Loucy (cell line): ENCODE results near the gene FAM13A.

Experiments
- H2AFZ ChIP-seq: fragments of 200-600 bp; sonication (generic); 2 replicates; pipeline ENCODE4 v1.6.0; 2016; ENCODE audit warnings: antibody characterized with exemption, mild to moderate bottlenecking, low read length, moderate library complexity
- H3F3A ChIP-seq: fragments of 200-600 bp; 2 replicates; pipeline ENCODE4 v1.6.0; 2016; ENCODE audit warnings: antibody characterized with exemption, low read depth, mild to moderate bottlenecking
- H3K27me3 ChIP-seq: fragments of 200-600 bp; sonication (generic); 2 replicates; pipeline ENCODE4 v1.6.1; 2014; ENCODE audit warnings: low read length, mild to moderate bottlenecking; ENCODE audit not compliant: insufficient read depth, poor library complexity, severe bottlenecking
- H3K36me3 ChIP-seq: fragments of 200-600 bp; sonication (generic); 2 replicates; pipeline ENCODE4 v1.6.1; 2016; ENCODE audit warnings: low read length; ENCODE audit not compliant: insufficient read depth
- H3K4me1 ChIP-seq: fragments of 200-600 bp; sonication (generic); 2 replicates; pipeline ENCODE4 v1.5.1; 2014; ENCODE audit warnings: low read length, mild to moderate bottlenecking; ENCODE audit not compliant: insufficient read depth, poor library complexity, severe bottlenecking
- H3K4me2 ChIP-seq: fragments of 200-600 bp; sonication (generic); 2 replicates; pipeline ENCODE4 v1.6.0; 2014; ENCODE audit warnings: antibody characterized with exemption, low read length, low read depth, mild to moderate bottlenecking; ENCODE audit not compliant: poor library complexity, severe bottlenecking
- H3K4me3 ChIP-seq: fragments of 200-600 bp; sonication (generic); 2 replicates; pipeline ENCODE4 v1.5.1; 2014; ENCODE audit warnings: low read length, mild to moderate bottlenecking, mixed read lengths; ENCODE audit not compliant: poor library complexity, severe bottlenecking
- H3K79me2 ChIP-seq: fragments of 200-600 bp; sonication (generic); 2 replicates; pipeline ENCODE4 v1.6.1; 2014; ENCODE audit warnings: low read length; ENCODE audit not compliant: insufficient read depth
- H3K9ac ChIP-seq: fragments of 200-600 bp; sonication (generic); 2 replicates; pipeline ENCODE4 v1.6.0; 2014; ENCODE audit warnings: mild to moderate bottlenecking, low read depth, low read length, moderate library complexity; ENCODE audit not compliant: poor library complexity, severe bottlenecking
- H3K9me2 ChIP-seq: fragments of 200-600 bp; sonication (generic); replicated peaks from 2 replicates; pipeline ENCODE4 v1.6.1; 2016; ENCODE audit warnings: low read depth, low read length, mixed read lengths
- H3K9me3 ChIP-seq: fragments of 200-600 bp; sonication (generic); 2 replicates; pipeline ENCODE4 v1.6.1; 2014; ENCODE audit warnings: mild to moderate bottlenecking, antibody characterized with exemption, low read length, low read depth; ENCODE audit not compliant: insufficient read depth
- H4K20me1 ChIP-seq: fragments of 200-600 bp; sonication (generic); 2 replicates; pipeline ENCODE4 v1.6.0; 2014; ENCODE audit warnings: antibody characterized with exemption, low read length, mild to moderate bottlenecking; ENCODE audit not compliant: insufficient read depth, poor library complexity, severe bottlenecking
- EZH2phosphoT487 ChIP-seq: fragments of 200-600 bp; IDR thresholded peaks from 2 replicates; pipeline ENCODE4 v1.6.1; 2018; ENCODE audit warnings: antibody characterized with exemption, mild to moderate bottlenecking, moderate library complexity, borderline replicate concordance
- TF ChIP-seq, protein P1 (sequence below): fragments of 200-600 bp; sonication (generic); conservative IDR thresholded peaks from 2 replicates; pipeline ENCODE4 v1.5.1; 2014; ENCODE audit warnings: mild to moderate bottlenecking, antibody characterized with exemption, low read length

The FAM13A gene

DNA sequence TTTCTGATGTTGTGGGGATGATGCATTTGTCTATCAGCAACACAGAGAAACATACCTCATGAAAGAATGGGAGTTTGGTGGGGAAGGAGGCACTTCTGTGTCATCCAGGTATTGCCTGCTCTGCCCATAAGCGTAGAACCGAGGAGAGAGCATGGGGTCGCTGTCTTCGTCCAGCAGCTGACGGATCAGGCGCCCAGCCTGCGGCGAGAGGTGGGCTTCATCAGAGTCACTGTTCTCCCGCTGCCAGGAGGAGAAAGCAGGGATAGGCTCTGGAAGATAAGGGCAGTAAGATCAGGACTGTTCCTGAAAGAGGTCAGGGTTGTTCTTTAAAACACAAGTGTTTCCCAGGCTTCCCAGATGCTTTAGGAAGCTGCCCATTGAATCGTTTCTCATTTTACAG, 306.6 kb downstream of the FAM13A start:
- no peaks in the 10 kb centered on the region for H3K9me2 ChIP-seq
- H3K9ac ChIP-seq, result no peak overlapping the region
- peaks cover 28% of the 10 kb centered on the region; the same call in 1 of the 2 replicates for H3K36me3 ChIP-seq
- no peaks in the 10 kb centered on the region for H3K4me1 ChIP-seq
- H2AFZ ChIP-seq, result no peak overlapping the region
- no peaks in the 10 kb centered on the region for H3K27me3 ChIP-seq
- TF ChIP-seq, protein P1, sequence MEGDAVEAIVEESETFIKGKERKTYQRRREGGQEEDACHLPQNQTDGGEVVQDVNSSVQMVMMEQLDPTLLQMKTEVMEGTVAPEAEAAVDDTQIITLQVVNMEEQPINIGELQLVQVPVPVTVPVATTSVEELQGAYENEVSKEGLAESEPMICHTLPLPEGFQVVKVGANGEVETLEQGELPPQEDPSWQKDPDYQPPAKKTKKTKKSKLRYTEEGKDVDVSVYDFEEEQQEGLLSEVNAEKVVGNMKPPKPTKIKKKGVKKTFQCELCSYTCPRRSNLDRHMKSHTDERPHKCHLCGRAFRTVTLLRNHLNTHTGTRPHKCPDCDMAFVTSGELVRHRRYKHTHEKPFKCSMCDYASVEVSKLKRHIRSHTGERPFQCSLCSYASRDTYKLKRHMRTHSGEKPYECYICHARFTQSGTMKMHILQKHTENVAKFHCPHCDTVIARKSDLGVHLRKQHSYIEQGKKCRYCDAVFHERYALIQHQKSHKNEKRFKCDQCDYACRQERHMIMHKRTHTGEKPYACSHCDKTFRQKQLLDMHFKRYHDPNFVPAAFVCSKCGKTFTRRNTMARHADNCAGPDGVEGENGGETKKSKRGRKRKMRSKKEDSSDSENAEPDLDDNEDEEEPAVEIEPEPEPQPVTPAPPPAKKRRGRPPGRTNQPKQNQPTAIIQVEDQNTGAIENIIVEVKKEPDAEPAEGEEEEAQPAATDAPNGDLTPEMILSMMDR, result no peak
- TF ChIP-seq EZH2phosphoT487, result no peak
- H3K79me2 ChIP-seq, result no peaks in the 10 kb centered on the region
- H3F3A ChIP-seq, result no peaks in the 10 kb centered on the region
- H4K20me1 ChIP-seq, result no peaks in the 10 kb centered on the region
- no peak overlapping the region for H3K4me3 ChIP-seq
- no peak overlapping the region for H3K4me2 ChIP-seq
- no peaks in the 10 kb centered on the region for H3K9me3 ChIP-seq

DNA sequence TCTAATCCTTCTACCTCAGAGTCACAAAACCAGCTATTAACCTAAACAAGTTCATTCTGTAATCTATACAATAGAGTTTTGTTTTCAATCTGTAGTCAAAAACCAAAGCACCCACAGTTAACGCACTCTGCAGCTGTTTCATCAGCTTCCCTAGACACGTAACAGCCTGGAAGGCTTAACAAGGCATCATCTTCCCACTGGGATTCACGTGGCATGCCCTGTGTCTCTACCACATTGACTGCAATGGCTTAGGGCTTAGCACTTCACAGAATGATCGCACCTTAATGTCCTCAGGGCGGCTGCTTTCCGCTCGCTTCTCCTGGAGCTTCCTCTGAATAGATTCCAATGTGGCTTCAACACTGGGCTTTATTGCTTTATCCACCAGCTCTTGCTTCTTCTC, 309.6 kb downstream of the FAM13A start:
- no peak overlapping the region for H3K4me3 ChIP-seq
- no peaks in the 10 kb centered on the region for H4K20me1 ChIP-seq
- TF ChIP-seq, protein P1, result no peak
- no peak for TF ChIP-seq EZH2phosphoT487
- no peak overlapping the region for H3K9ac ChIP-seq
- no peak overlapping the region for H3K4me2 ChIP-seq
- H3K9me3 ChIP-seq, result no peaks in the 10 kb centered on the region
- H3K79me2 ChIP-seq, result no peaks in the 10 kb centered on the region
- no peaks in the 10 kb centered on the region for H3K27me3 ChIP-seq
- no peaks in the 10 kb centered on the region for H3K9me2 ChIP-seq
- peaks cover 28% of the 10 kb centered on the region; the same call in 1 of the 2 replicates for H3K36me3 ChIP-seq
- H3K4me1 ChIP-seq, result peaks cover 15% of the 10 kb centered on the region
- no peaks in the 10 kb centered on the region for H3F3A ChIP-seq
- H2AFZ ChIP-seq, result no peak overlapping the region

DNA sequence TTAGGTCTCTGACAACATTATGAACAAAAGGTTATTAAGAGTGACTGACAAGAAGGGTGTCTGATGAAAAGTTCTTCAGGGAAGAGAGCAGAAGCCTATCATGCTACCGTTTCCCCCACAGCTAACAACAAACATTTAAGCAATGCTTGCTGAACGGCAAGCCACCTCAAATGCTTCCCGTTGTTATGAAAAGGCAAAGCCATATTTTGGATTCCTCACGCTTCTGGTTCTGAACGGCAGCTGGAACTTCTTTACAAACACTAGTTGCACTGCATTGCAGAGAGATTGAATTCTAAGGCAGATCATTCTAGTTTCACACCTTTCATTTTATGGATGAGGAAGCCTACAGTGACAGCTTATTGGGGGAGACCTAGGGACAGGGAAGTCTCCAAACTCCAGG, 310.8 kb downstream of the FAM13A start:
- Histone ChIP-seq H3K4me3 (no peak overlapping the region), H3K27me3 (no peaks in the 10 kb centered on the region), H2AFZ (no peak overlapping the region), H3K9me3 (no peaks in the 10 kb centered on the region), H4K20me1 (no peaks in the 10 kb centered on the region), H3K36me3 (peaks cover 28% of the 10 kb centered on the region; the same call in 1 of the 2 replicates), H3K4me2 (no peak overlapping the region), H3K9ac (no peak overlapping the region), H3K9me2 (no peaks in the 10 kb centered on the region), H3F3A (no peaks in the 10 kb centered on the region), H3K79me2 (no peaks in the 10 kb centered on the region), H3K4me1 (peaks cover 22% of the 10 kb centered on the region)
- TF ChIP-seq EZH2phosphoT487, result no peak
- TF ChIP-seq, protein P1, result no peak
